ENCODE data around the gene YDJC. TPM values are rescaled to one million over a fixed set of nuclear protein-coding genes. Genes with fewer than 3 reads are reported as not detected.
"Not testable (repeated sequence)": the region's sequence is repeated elsewhere in the genome, so short reads cannot be mapped to it uniquely, and the experiment has no call there.

Gene YDJC
- total RNA-seq, 1 donor from 2014 or later: 10.3 TPM

- TF ChIP-seq CTCF (IDR thresholded peaks at IDR 0.05; ENCODE audit: partially characterized antibody, unreplicated experiment): no peak
- peaks cover 3% of the 10 kb centered on the region for H3K27me3 Mint-ChIP-seq (ENCODE audit: unreplicated experiment)
- H3K27ac Mint-ChIP-seq (ENCODE audit: unreplicated experiment): peak overlapping the region; percentile 42
Measured at GRCh38 chr22:21582801-21583740, 46.8 kb downstream of the YDJC start.

GRCh38 chr22:21581009-21581713 is 48.7 kb downstream of the YDJC start:
- not testable (repeated sequence) for H3K9me3 Mint-ChIP-seq (ENCODE audit: unreplicated experiment); H3K36me3 Mint-ChIP-seq (ENCODE audit: unreplicated experiment); H3K4me3 Mint-ChIP-seq (ENCODE audit: unreplicated experiment); H3K27me3 Mint-ChIP-seq (ENCODE audit: unreplicated experiment); H3K27ac Mint-ChIP-seq (ENCODE audit: unreplicated experiment); DNase-seq
- peaks cover 14% of the 10 kb centered on the region for H3K4me1 Mint-ChIP-seq (ENCODE audit: low read depth, unreplicated experiment)

More at GRCh38 chr22:21582801-21583740, 46.8 kb downstream of the YDJC start:
- Mint-ChIP-seq H3K4me3 (ENCODE audit: unreplicated experiment) (no peak overlapping the region), H3K4me1 (ENCODE audit: low read depth, unreplicated experiment) (peaks cover 15% of the 10 kb centered on the region), H3K9me3 (ENCODE audit: unreplicated experiment) (no peaks in the 10 kb centered on the region), H3K36me3 (ENCODE audit: unreplicated experiment) (no peaks in the 10 kb centered on the region)
- DNase-seq: no peak

- not testable (repeated sequence) for H3K36me3 Mint-ChIP-seq (ENCODE audit: unreplicated experiment); DNase-seq; H3K9me3 Mint-ChIP-seq (ENCODE audit: unreplicated experiment); H3K4me3 Mint-ChIP-seq (ENCODE audit: unreplicated experiment); H3K27ac Mint-ChIP-seq (ENCODE audit: unreplicated experiment); H3K27me3 Mint-ChIP-seq (ENCODE audit: unreplicated experiment)
- peaks cover 14% of the 10 kb centered on the region for H3K4me1 Mint-ChIP-seq (ENCODE audit: low read depth, unreplicated experiment)
Measured at GRCh38 chr22:21580623-21581007, 49.2 kb downstream of the YDJC start.

- no peak for TF ChIP-seq CTCF (IDR thresholded peaks at IDR 0.05; ENCODE audit: partially characterized antibody, unreplicated experiment)
- DNase-seq: no peak
- Mint-ChIP-seq H3K27me3 (ENCODE audit: unreplicated experiment) (peaks cover 3% of the 10 kb centered on the region), H3K4me3 (ENCODE audit: unreplicated experiment) (no peak overlapping the region), H3K4me1 (ENCODE audit: low read depth, unreplicated experiment) (peaks cover 14% of the 10 kb centered on the region), H3K9me3 (ENCODE audit: unreplicated experiment) (peaks cover 2% of the 10 kb centered on the region), H3K36me3 (ENCODE audit: unreplicated experiment) (no peaks in the 10 kb centered on the region), H3K27ac (ENCODE audit: unreplicated experiment) (no peak overlapping the region)
Measured at GRCh38 chr22:21579474-21579851, 50.4 kb downstream of the YDJC start.

Small RNA genes lying within 50 kb of the gene (microRNA-seq; reads per million reads assigned to microRNA genes)
- gene MIR130B (ENCODE audit: unreplicated experiment): 5,807 reads per million, percentile 97 among the genes with 10 or more reads in this experiment
- 166 reads per million, percentile 79 among the genes with 10 or more reads in this experiment for gene MIR301B (ENCODE audit: unreplicated experiment)

Other genes starting within 250 kb of the YDJC start
- gene RIMBP3B, start 246.3 kb downstream of the YDJC start, total RNA-seq (ENCODE audit: unreplicated experiment): 0.07 TPM
- 60.7 TPM for gene HIC2, start 212.7 kb downstream of the YDJC start, total RNA-seq (ENCODE audit: unreplicated experiment)
- 11.5 TPM for gene TMEM191C, start 162.6 kb downstream of the YDJC start, total RNA-seq (ENCODE audit: unreplicated experiment)
- 0.22 TPM for gene RIMBP3C, start 78.6 kb downstream of the YDJC start, total RNA-seq (ENCODE audit: unreplicated experiment)
- 55.9 TPM for gene UBE2L3, start 62.3 kb downstream of the YDJC start, total RNA-seq (ENCODE audit: unreplicated experiment)
- 0.71 TPM for gene CCDC116, start 2.7 kb upstream of the YDJC start, total RNA-seq (ENCODE audit: unreplicated experiment)
- gene SDF2L1, start 12.3 kb upstream of the YDJC start, total RNA-seq (ENCODE audit: unreplicated experiment): 24.0 TPM
- 61.6 TPM for gene PPIL2, start 36.0 kb upstream of the YDJC start, total RNA-seq (ENCODE audit: unreplicated experiment)
- gene YPEL1, start 105.8 kb upstream of the YDJC start, total RNA-seq (ENCODE audit: unreplicated experiment): 71.2 TPM
- 148 TPM for gene MAPK1, start 237.6 kb upstream of the YDJC start, total RNA-seq (ENCODE audit: unreplicated experiment)

Data from glutamatergic neuron (in vitro differentiated cells).